Activated CD8-positive, alpha-beta memory T cell treated with anti-CD3 and anti-CD28 coated beads for 4 hours (primary cell): ENCODE data around the gene GPR15LG.

Experiments used
- DNase-seq, 2 donors: peaks; one replicate each; pipeline ENCODE4 v3.0.0-alpha.2; 2020; ENCODE audit warnings: low read depth in 2 of 2

Gene GPR15LG

DNA sequence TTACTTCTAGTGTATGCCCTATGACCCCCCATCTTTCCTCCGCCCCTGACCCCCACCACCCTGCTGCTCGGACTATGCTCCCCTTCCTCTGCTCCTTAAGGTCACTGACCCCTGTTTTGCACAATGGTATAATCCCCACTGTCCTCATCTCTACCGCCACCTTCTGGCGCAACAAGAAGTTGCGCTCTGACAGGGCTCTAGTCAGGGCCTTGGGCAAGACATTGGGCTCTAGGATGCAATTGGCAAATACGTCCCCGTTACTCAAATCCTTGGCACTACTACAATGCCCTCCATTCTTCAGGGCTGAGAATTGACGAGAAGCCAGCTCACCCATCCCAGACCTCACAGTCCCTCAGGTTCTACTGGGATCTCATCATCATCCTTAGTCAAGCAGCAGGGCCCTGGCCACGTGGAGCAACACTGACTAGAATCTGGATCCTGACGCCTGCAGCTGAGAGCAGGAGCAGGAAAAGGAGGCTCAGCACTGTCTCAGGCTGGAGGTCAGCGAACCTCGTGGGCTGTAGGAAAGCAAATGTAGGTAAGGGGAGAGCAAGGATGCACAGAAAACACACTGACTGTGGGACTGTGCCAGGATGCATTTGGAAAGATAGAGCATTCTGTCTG lies 41.1 kb downstream of the GPR15LG start:
- DNase-seq = no peak

DNA sequence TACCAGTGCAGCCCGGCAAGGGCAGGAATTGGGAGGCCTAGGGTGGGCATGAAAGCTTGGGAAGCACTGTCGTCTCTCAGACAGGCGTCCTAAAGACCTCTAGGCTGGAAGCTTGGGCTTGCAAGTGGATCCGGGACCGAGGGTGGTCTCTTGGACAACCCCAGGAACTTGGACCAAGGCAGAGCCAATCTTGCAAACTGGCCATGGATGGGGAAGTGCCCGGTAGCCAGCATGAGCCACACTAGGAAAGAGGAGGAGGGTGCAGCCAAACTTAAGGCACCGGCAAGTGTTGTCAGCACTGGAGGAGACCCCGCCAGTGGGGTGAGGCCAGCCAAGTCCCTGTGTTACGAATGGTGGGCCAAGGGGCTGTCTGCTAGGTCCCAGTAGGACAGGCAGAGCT lies 43.2 kb downstream of the GPR15LG start:
- DNase-seq = no peak

DNA sequence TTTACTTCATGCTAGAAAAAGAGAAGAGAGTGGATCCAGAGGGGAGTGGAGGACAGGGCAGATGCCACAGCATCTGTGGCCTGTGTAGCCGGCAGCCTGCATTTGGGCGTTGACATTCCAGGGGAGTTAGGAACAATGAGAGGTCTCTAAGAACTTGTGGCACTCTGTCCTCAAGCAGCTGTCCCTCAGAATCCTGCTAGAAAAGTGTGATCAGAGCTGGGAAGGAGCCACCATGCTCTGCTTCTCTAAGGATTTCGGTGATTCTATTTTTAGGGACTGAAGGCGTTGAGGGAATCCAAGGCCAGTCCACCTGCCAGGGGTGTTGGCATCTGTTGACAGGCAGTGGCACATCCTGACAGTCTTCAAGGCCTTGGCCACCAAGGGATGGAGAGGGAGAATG lies 44.1 kb downstream of the GPR15LG start:
- no peak for DNase-seq

DNA sequence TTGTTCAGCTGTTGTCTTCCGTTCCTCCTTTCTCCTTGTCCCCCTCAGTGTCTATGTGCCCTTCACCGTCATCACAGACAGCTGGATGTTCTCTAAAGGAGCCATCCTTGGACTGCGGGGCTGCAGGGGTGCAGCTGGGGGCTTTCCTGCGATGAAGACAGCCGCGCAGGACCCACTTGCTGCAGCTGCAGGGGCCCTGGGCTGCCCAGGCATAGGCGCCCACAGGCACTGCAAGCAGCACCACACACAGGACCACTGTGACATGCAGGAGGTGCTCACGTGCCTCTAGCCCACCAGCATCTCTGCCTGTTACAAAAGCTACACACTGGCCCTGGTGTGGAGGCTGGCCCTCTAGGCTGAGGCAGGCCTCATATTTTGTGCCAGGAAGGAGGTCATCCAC lies 48.3 kb downstream of the GPR15LG start:
- DNase-seq = no peak

DNA sequence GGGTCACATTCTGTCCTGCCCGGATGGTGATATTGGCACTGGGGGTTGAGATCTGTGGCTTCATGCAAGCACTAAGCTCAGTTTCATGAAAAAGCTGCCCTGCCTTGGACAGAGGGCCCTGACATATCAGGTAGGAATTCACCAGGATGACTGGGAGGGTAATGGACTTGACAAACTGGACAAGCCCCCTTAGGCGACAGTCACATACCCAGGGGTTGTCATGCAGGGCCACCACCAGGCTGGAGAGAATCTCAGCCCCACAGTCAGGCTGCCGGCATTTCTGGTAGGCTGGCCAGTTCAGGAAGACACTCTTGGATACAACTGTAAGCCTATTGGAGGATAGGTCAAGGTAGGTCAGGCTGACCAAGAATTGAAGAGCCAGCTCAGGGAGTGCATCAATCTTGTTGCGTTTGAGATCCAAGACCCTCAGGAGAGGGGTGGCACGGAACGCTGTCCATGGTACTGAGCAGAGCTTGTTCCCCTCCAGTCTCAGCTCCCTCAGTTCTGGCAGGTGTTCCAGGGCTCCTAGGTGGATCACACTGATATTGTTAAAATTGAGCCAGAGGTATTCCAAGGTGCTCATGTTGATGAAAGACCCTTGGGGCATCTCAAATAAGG lies 50.9 kb downstream of the GPR15LG start:
- no peak for DNase-seq

DNA sequence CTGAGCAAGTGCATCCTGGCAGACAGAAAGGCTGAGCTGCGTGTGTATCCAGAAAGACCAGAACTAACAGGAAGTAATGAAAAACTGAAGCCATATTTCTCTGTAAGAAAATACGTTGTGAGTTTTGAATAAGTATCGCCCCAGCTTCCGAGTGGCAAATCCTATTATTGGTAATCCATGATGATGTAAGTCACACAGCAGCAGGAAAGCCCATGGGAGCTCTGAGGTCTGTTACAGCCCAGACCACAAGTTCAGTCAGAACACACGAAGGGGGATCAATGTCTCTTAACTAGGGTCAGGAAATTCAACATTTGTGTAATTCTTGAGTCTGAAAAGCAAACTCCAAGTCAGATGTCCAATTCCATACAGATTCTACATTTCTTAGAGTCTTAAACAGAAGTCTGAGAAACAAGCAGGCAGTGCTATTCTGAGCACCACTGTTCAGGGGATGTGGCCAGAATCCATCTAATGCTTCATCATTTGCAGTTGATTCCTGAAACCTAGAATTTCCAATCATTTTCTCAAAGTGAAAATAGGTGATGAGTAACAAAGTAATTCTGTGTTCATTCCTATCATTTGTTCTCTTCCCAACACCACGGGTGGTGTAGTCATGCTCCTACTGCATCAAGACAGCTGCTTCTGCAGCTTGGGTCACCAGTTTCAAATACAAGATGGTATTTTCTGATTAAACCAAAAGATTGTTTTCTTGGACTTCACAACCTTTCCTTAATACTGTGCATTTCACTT lies 52.0 kb downstream of the GPR15LG start, which contains the start of gene LRIT2:
TSS of gene LRIT2 (minus strand) at position 118 of the 747 bp plus-strand sequence. CDS start at position 94, 24 bp downstream.
- DNase-seq = no peak

DNA sequence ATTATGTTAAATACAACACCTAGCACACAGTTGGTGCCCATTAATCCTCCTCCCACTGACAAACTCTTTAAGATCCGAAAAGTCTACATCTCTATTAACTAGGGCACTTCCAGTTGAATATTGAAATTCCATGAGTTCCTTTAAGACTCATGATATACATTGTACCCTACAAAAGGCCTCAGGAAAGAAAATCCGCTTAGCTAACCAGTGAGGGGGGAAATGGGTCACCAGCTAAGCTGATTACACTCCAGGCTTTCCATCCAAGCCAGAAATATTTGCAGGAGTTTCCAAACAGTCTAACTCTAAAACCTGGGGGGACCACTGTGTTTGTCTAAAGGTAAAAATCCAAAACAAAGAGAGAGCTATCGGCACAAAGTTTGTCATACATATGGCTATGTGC lies 53.0 kb downstream of the GPR15LG start:
- no peak for DNase-seq

DNA sequence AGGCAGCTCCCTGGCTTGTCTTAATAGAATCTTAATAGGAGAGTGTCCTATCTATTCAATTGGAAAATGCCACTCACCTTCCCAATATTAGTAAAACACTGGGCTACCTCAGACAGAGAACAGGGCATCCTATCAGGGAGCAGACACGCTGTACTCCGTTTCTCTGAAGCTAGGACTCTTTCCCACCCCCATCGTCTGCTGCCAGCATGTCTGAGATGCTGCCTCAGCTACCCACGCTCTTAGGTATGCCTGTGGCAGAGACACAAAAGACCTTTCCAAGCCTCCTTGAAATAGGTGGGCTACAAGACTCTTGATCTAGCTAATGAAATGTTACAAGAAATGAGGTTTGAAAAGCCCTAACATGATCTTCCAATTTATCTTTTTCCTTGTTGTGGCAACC lies 54.2 kb downstream of the GPR15LG start:
- DNase-seq = no peak

DNA sequence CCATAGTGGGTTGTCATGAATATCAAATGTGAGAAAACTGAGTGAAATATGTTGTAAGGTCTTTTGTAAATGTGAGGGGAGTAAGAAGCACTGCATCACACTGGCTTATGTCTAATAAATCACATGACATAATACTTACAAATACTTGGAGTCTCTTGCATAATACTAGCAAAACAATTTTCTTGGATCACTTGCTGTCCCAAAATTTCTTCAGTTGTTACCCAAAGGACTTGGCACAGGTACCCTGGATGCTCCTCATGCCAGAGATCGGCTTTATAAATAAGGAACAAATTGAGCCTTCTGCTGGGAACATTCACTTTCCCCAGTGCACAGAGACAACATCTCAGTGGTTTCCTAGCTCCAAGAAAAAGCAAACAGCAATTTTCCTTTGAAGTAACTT lies 56.8 kb downstream of the GPR15LG start:
- no peak for DNase-seq

DNA sequence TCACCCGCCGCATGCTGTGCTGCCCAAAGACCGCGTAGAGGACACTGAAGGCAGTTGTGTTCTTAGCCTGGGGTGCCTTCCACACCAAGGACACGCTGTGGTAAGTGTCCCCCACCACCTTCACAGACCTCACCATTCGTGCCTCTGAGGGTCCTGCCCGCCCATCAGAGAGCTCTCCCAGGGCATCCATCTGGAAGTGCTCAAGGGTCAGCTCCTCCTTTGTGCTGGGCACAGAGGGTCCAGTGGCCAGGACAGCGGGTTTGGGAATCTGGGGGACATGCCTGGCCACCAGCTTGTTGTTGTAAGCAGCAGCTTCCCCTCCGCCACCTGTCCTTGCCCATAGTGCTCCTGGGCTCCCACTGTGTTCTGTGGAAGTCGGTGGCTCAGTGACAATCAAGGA lies 58.8 kb downstream of the GPR15LG start:
- no peak for DNase-seq

DNA sequence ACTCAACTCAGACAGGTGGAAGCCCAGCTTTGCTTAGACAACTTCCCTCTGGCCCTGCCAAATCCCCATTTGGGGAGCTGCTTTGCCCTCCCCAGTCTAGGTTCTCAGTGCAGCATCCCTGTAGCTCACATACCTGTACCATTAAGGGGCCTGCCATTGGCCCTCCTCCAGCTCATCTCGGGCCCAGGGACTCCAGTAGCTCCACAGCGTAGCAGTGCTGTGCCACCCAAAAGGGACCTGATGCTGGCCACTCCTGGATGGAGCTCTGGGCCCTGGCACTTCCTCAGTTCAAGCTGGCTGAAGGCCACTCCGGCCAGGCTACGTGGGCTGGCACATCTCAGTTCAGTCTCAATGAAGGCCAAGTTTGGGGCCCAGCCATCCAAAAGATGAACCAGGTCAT lies 60.3 kb downstream of the GPR15LG start:
- DNase-seq = no peak

DNA sequence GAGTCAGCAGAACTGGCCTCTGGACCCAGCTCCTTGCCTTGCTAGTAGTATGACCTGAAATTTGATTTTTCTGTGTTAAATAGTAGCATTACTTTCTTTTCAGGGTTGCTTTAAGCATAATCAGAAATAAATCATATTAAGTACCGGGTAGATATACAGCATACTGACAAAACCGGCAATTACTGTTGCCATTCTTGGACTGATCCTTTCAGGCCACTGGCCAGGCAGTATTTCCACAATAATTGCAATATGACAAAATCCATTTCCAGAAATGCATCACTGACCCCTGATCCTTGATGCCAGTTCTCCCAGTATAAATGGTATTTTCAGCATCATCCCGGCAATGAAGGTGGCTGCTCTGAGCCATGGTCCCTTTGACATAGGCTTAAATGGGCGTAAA lies 60.9 kb downstream of the GPR15LG start:
- DNase-seq = no peak
